HepG2 (cell line): ENCODE measurements around the gene PLET1. TPM values are rescaled to one million over a fixed set of nuclear protein-coding genes. Genes with fewer than 3 reads are reported as not detected.

Experiments used
- AGO2 ChIP-seq: fragments of 200-400 bp; formaldehyde crosslinking; optimal IDR thresholded peaks from 2 replicates; pipeline ENCODE3; 2017; ENCODE audit warnings: mild to moderate bottlenecking, low read depth, low read length, moderate library complexity
- ATAD3A ChIP-seq: sonication (generic); formaldehyde crosslinking; IDR thresholded peaks from 2 replicates; pipeline ENCODE4 v1.4.0; 2020; ENCODE audit warnings: missing genetic modification reagents
- CBFB ChIP-seq: sonication (generic); formaldehyde crosslinking; IDR thresholded peaks from 2 replicates; pipeline ENCODE4 v1.4.0; 2020; ENCODE audit warnings: missing genetic modification reagents
- CREBL2 ChIP-seq: sonication (generic); formaldehyde crosslinking; IDR thresholded peaks from 2 replicates; pipeline ENCODE4 v1.8.1; 2023; ENCODE audit warnings: missing genetic modification reagents, mild to moderate bottlenecking, borderline replicate concordance
- EEA1 ChIP-seq: sonication (generic); formaldehyde crosslinking; IDR thresholded peaks from 2 replicates; pipeline ENCODE4 v1.5.1; 2020; ENCODE audit warnings: mild to moderate bottlenecking, missing genetic modification reagents, borderline replicate concordance
- ETV5 ChIP-seq: IDR thresholded peaks from 2 replicates; pipeline ENCODE4 v1.6.1; 2018; ENCODE audit warnings: missing biosample characterization, missing genetic modification reagents, inconsistent platforms, borderline replicate concordance
- GABPB1 ChIP-seq: IDR thresholded peaks from 2 replicates; pipeline ENCODE4 v1.6.1; 2016; ENCODE audit warnings: mild to moderate bottlenecking, missing genetic modification reagents, moderate library complexity, missing compliant biosample characterization
- HNF1B ChIP-seq: sonication (generic); formaldehyde crosslinking; IDR thresholded peaks from 2 replicates; pipeline ENCODE4 v1.5.1; 2020; ENCODE audit warnings: mild to moderate bottlenecking, moderate library complexity, missing genetic modification reagents
- MEIS2 ChIP-seq: sonication (generic); formaldehyde crosslinking; IDR thresholded peaks from 2 replicates; pipeline ENCODE4 v1.9.0; 2021; ENCODE audit warnings: mild to moderate bottlenecking, missing genetic modification reagents
- NCOA1 ChIP-seq: sonication (generic); formaldehyde crosslinking; IDR thresholded peaks from 2 replicates; pipeline ENCODE4 v1.9.0; 2021; ENCODE audit warnings: missing genetic modification reagents
- PATZ1 ChIP-seq: sonication (generic); formaldehyde crosslinking; IDR thresholded peaks from 2 replicates; pipeline ENCODE4 v1.4.0; 2020; ENCODE audit warnings: missing genetic modification reagents
- PCBP2 ChIP-seq: fragments of 200-400 bp; formaldehyde crosslinking; optimal IDR thresholded peaks from 2 replicates; pipeline ENCODE3; 2018; ENCODE audit warnings: low read length, low read depth; ENCODE audit not compliant: poor library complexity, severe bottlenecking
- POLR2A ChIP-seq, 2 experiments: IDR thresholded peaks; 2 replicates each; pipeline ENCODE4 v1.6.1; 2011; ENCODE audit warnings: low read depth in 2 of 2, low read length in 2 of 2, mild to moderate bottlenecking in 1 of 2, moderate library complexity in 1 of 2; ENCODE audit not compliant: insufficient read depth in 1 of 2
- YEATS2 ChIP-seq: sonication (generic); formaldehyde crosslinking; IDR thresholded peaks from 2 replicates; pipeline ENCODE4 v1.4.0; 2020; ENCODE audit warnings: missing genetic modification reagents, borderline replicate concordance
- ZBTB14 ChIP-seq: sonication (generic); formaldehyde crosslinking; IDR thresholded peaks from 2 replicates; pipeline ENCODE4 v1.4.0; 2020; ENCODE audit warnings: missing genetic modification reagents
- ZBTB43 ChIP-seq: sonication (generic); formaldehyde crosslinking; conservative IDR thresholded peaks from 2 replicates; pipeline ENCODE4 v1.4.0; 2020; ENCODE audit warnings: missing genetic modification reagents
- ZNF143 ChIP-seq: sonication (generic); formaldehyde crosslinking; IDR thresholded peaks from 2 replicates; pipeline ENCODE4 v1.4.0; 2020; ENCODE audit warnings: missing genetic modification reagents
- ZNF263 ChIP-seq: sonication (generic); formaldehyde crosslinking; IDR thresholded peaks from 2 replicates; pipeline ENCODE4 v1.4.0; 2020; ENCODE audit warnings: missing genetic modification reagents
- ZNF580 ChIP-seq: IDR thresholded peaks from 2 replicates; pipeline ENCODE4 v1.6.1; 2016; ENCODE audit warnings: low read depth, borderline replicate concordance
- ZNF614 ChIP-seq: IDR thresholded peaks from 2 replicates; pipeline ENCODE4 v1.6.1; 2018; ENCODE audit warnings: missing biosample characterization, missing genetic modification reagents, inconsistent platforms, borderline replicate concordance
- ZNF709 ChIP-seq: sonication (generic); formaldehyde crosslinking; IDR thresholded peaks from 2 replicates; pipeline ENCODE4 v1.5.0; 2020; ENCODE audit warnings: mild to moderate bottlenecking, missing genetic modification reagents
- ZNF780A ChIP-seq: sonication (generic); formaldehyde crosslinking; IDR thresholded peaks from 2 replicates; pipeline ENCODE4 v1.8.0; 2022; ENCODE audit warnings: mild to moderate bottlenecking, missing genetic modification reagents, moderate library complexity
- polyA plus RNA-seq, 8 experiments: library from polyadenylated mRNA; depleted of rRNA in 3 of 8; stranded (reverse) in 7 of 8; unstranded in 1 of 8; fragments of >200 nt; fragmentation: Illumina TruSeq in 4 of 8; extraction: Trizol in 4 of 8; gene quantifications; 2 replicates each; pipeline versions ENCODE4 v1.2.1 to v1.2.3, GENCODE V29; 2011 to 2016; ENCODE audit warnings: low read depth in 4 of 8, missing spikeins in 1 of 8, mixed read lengths in 1 of 8; ENCODE audit not compliant: insufficient read depth in 1 of 8
- total RNA-seq, 5 experiments: library from RNA; depleted of rRNA; stranded (reverse); fragments of >200 nt; fragmentation: Illumina TruSeq; extraction: Trizol; gene quantifications; 2 replicates each; pipeline ENCODE4 v1.2.3, GENCODE V29; 2016; ENCODE audit warnings: low read depth in 1 of 5

The PLET1 gene
- total and polyA plus RNA-seq, 2 of the 13 experiments (the other 11 are each of a cell fraction or from before 2014, with no cell fraction given) = not detected

GRCh38 chr11:112226062-112226830, 34.4 kb downstream of the PLET1 start, which contains the start of gene PTS (continued):
- TF ChIP-seq EEA1 (CRISPR knock-in tag) = peak; percentile 90
- 0 out of 2 replicates have a peak, but pooled peaks have one; percentile 23 for TF ChIP-seq HNF1B (CRISPR knock-in tag)
- TF ChIP-seq ZNF614 (CRISPR knock-in tag) = 0 out of 2 replicates have a peak, but pooled peaks have one; percentile 67
- 0 out of 2 replicates have a peak, but pooled peaks have one; percentile 37 for TF ChIP-seq NCOA1
- peak; percentile 40; the same call in 1 of the 2 replicates for TF ChIP-seq ATAD3A (CRISPR knock-in tag)
- TF ChIP-seq ZNF580 (CRISPR knock-in tag) = 0 out of 2 replicates have a peak, but pooled peaks have one; percentile 28
- TF ChIP-seq CREBL2 (CRISPR knock-in tag) = no peak
- peak; percentile 77 for TF ChIP-seq ZNF143 (CRISPR knock-in tag)
- 0 out of 2 replicates have a peak, but pooled peaks have one; percentile 51 for TF ChIP-seq CBFB
- no peak for TF ChIP-seq ZBTB14
- peak; percentile 86 for TF ChIP-seq YEATS2
- peak; percentile 76 to 86 for TF ChIP-seq POLR2A (IDR thresholded peaks at IDR 0.05; ENCODE audit: insufficient read depth in 1 of 2, low read depth in 2 of 2, low read length in 2 of 2)
- TF ChIP-seq ZBTB43 (CRISPR knock-in tag) = peak; percentile 13; the same call in 1 of the 2 replicates
- peak; percentile 78 for TF ChIP-seq PATZ1 (CRISPR knock-in tag)
- TF ChIP-seq ETV5 (CRISPR knock-in tag) = peak; percentile 78
- TF ChIP-seq MEIS2 (CRISPR knock-in tag) = peak; percentile 62
- no peak for TF ChIP-seq ZNF780A (CRISPR knock-in tag)
- peak; percentile 73 for TF ChIP-seq ZNF263
- peak; percentile 91 for TF ChIP-seq GABPB1 (CRISPR knock-in tag)
- no peak for TF ChIP-seq PCBP2
- peak; percentile 33 for TF ChIP-seq AGO2
- TF ChIP-seq ZNF709 (CRISPR knock-in tag) = 0 out of 2 replicates have a peak, but pooled peaks have one; percentile 75
